HL-60 (cell line): ENCODE data around the gene KCNK18.

ENCODE experiments used
- GABPA ChIP-seq: IDR thresholded peaks from 2 replicates; pipeline ENCODE4 v1.6.1; 2012; ENCODE audit warnings: low read depth
- POLR2AphosphoS5 ChIP-seq: IDR thresholded peaks from 2 replicates; pipeline ENCODE4 v1.6.1; 2012; ENCODE audit warnings: low read depth
- SPI1 ChIP-seq: IDR thresholded peaks from 2 replicates; pipeline ENCODE4 v1.6.1; 2012; ENCODE audit warnings: low read depth, mild to moderate bottlenecking, borderline replicate concordance
- TF ChIP-seq, protein P1 (sequence below): IDR thresholded peaks from one replicate; pipeline ENCODE4 v1.5.1; 2011; ENCODE audit warnings: low read length, control low read depth, inconsistent platforms; ENCODE audit not compliant: insufficient read depth
- TF ChIP-seq, protein P2 (sequence below): IDR thresholded peaks from 2 replicates; pipeline ENCODE4 v1.6.1; 2012; ENCODE audit warnings: low read depth; ENCODE audit not compliant: insufficient replicate concordance

DNA sequence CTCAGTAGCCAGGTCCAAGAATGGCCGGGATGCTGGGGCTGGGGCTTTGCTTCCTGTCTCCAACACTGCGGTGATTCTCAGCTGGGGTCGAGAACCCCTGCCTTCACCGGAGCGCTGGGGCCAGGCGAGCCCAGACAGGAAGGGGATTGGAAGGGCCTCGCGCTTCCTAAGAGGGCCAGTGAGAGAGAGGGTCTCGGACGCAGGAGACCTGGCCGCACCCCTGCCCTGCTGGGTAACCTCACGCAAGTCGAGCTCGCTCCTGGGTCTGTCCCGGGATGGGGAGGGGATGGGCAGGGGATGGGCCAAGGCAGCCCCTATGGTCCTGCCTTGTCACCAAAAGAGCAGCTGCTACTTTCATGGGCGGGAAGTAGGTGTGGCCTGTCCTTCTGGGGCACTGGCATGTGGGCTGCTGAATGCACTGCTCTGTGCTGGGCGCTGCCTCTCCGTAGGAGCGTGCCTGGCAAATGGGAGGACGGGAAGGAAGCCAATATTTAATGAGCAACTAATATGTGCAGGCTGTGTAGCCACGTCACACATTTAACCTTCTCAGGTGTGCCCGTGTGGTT is 20.0 kb downstream of the KCNK18 start:
- TF ChIP-seq, protein P1, sequence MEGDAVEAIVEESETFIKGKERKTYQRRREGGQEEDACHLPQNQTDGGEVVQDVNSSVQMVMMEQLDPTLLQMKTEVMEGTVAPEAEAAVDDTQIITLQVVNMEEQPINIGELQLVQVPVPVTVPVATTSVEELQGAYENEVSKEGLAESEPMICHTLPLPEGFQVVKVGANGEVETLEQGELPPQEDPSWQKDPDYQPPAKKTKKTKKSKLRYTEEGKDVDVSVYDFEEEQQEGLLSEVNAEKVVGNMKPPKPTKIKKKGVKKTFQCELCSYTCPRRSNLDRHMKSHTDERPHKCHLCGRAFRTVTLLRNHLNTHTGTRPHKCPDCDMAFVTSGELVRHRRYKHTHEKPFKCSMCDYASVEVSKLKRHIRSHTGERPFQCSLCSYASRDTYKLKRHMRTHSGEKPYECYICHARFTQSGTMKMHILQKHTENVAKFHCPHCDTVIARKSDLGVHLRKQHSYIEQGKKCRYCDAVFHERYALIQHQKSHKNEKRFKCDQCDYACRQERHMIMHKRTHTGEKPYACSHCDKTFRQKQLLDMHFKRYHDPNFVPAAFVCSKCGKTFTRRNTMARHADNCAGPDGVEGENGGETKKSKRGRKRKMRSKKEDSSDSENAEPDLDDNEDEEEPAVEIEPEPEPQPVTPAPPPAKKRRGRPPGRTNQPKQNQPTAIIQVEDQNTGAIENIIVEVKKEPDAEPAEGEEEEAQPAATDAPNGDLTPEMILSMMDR: no peak
- TF ChIP-seq POLR2AphosphoS5 (no peak), GABPA (no peak), SPI1 (no peak)
- TF ChIP-seq, protein P2, sequence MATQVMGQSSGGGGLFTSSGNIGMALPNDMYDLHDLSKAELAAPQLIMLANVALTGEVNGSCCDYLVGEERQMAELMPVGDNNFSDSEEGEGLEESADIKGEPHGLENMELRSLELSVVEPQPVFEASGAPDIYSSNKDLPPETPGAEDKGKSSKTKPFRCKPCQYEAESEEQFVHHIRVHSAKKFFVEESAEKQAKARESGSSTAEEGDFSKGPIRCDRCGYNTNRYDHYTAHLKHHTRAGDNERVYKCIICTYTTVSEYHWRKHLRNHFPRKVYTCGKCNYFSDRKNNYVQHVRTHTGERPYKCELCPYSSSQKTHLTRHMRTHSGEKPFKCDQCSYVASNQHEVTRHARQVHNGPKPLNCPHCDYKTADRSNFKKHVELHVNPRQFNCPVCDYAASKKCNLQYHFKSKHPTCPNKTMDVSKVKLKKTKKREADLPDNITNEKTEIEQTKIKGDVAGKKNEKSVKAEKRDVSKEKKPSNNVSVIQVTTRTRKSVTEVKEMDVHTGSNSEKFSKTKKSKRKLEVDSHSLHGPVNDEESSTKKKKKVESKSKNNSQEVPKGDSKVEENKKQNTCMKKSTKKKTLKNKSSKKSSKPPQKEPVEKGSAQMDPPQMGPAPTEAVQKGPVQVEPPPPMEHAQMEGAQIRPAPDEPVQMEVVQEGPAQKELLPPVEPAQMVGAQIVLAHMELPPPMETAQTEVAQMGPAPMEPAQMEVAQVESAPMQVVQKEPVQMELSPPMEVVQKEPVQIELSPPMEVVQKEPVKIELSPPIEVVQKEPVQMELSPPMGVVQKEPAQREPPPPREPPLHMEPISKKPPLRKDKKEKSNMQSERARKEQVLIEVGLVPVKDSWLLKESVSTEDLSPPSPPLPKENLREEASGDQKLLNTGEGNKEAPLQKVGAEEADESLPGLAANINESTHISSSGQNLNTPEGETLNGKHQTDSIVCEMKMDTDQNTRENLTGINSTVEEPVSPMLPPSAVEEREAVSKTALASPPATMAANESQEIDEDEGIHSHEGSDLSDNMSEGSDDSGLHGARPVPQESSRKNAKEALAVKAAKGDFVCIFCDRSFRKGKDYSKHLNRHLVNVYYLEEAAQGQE: no peak
